HG03460 (cell line): ENCODE measurements around the gene MAN2B1.
"Not testable (repeated sequence)": the region's sequence is repeated elsewhere in the genome, so short reads cannot be mapped to it uniquely, and the experiment has no call there.

Experiments used
- ATAC-seq: cut with Tn5 transposase; IDR thresholded peaks from one replicate; pipeline ENCODE4 v1.9.1; 2021; ENCODE audit not compliant: unreplicated experiment

MAN2B1 gene

DNA sequence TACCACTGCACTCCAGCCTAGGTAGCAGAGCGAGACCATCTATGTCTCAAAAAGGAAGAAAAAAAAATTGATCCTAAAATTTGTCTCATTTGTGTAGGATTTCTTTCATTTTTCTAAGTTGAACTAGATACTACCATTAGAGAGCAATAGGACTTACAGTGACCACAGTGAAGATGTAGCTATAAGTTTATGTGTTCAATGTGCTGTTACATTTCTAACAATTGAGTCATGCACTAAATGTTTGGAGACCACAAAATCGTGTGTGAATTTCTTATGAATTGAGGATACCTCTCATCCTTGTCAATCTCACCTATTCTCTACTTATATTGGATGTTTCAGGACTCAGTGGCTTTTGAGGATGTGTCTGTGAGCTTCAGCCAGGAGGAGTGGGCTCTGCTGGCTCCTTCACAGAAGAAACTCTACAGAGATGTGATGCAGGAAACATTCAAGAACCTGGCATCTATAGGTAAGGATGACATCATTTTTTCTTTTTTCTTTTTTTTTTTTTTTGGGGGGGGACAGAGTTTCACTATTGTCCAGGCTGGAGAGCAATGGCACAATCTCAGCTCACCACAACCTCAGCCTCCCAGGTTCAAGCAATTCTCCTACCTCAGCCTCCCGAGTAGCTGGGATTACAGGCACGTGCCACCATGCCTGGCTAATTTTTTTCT lies 43.0 kb downstream of the MAN2B1 start:
- ATAC-seq, result no peak

DNA sequence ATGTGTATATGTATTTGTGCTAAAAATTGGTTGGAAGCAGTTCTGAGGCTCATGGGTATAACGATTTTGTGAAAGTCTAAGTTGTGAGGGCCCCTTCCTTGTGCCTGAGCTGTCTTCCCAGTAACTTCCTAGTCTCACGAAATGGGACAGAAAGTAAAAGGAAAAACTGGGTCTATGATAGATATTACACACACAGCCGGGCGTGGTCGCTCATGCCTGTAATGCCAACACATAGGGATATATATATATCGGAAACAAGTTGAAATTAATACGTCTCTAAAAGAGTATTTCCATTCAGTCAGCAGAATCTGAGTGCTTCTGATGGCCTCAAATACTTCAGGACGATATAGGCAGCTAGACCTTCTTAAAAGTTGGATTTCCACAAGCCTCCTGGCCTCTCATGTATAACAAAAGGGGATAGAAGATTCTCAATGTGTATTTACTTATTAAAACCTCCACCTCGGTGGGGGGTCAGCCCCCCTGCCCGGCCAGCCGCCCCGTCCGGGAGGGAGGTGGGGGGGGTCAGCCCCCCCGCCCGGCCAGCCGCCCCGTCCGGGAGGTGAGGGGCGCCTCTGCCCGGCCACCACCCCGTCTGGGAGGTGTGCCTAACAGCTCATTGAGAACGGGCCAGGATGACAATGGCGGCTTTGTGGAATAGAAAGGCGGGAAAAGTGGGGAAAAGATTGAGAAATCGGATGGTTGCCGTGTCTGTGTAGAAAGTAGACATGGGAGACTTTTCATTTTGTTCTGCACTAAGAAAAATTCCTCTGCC lies 45.1 kb downstream of the MAN2B1 start:
- not testable (repeated sequence) for ATAC-seq

DNA sequence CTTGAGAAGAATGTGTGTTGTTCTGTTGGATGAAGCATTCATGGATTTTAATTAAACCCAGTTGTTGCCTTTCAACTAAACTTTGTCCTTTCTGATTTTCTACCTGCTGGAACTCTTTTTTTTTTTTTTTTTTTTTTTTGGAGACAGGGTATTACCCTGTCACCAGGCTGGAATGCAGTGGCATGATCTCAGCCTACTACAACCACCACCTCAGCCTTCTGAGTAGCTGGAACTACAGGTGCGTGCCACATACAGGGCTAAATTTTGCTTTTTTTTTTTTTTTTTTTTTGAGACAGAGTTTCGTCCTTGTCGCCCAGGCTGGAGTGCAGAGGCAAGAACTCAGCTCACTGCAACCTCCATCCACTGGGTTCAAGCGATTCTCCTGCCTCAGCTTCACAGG lies 48.9 kb downstream of the MAN2B1 start:
- no peak for ATAC-seq

DNA sequence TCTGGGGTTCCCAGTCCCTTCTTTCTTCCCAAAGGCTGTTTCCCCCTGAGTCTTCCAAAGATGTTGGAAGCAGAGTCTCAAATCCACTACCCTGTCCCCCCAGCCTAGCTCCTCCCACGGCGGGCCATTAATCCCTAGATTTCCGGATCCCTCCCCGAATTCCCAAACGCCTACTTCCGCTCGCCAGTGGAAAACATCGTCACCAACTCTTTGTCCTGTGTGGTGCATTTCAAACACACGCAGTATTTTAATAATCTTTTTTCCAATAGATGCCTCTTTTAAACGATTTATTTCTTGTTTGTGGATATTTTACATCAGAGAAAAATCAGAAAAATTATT lies 55.2 kb downstream of the MAN2B1 start:
- ATAC-seq, result no peak

DNA sequence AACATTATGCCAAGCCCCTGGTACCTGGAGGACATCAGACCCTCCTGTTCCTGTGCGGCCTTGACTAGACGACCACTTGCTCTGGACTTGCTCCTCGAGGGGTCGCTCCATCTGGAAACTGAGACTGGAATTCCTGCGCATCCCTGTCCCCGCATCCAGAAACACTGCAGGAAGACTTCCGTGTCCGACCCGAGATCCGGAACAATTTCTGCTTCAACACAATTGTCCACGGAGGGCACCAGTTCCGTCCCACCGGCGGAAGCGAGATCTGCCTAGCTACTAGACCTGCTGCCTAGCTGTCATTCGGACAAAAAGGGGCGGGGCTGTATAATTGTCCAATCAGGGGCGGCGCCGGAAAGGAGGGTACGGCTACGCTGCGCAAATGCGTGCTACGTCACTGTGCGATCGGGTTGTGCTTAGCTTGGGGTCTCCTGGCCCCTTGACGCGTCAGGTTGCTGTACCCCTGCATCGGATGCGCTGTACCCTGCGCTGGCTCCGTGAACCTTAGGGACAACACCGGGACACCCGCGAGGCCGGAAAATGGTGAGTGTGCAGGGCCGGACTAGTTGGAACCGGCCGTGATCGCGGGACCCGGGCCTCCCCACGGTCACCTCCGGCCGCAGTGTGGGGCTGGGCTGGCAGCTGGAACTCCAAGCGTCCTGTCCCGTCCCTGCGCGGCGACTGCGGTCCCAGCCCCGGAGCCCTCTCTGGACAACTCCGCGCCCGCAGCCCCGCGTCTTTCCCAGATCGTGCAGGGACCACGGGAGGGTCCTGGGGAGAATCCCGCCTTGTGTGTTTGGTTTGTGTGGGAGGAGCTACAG lies 55.8 kb downstream of the MAN2B1 start, which contains the start of the genes ZNF490 and ZNF791:
Gene ZNF490 (minus strand): TSS at position 274 of the 821 bp plus-strand sequence. CDS start 133 bp downstream, at position 141.
Gene ZNF791 (plus strand): TSS at position 381 of the 821 bp plus-strand sequence. CDS start 160 bp downstream, at position 541.
- peak; percentile 70 for ATAC-seq

DNA sequence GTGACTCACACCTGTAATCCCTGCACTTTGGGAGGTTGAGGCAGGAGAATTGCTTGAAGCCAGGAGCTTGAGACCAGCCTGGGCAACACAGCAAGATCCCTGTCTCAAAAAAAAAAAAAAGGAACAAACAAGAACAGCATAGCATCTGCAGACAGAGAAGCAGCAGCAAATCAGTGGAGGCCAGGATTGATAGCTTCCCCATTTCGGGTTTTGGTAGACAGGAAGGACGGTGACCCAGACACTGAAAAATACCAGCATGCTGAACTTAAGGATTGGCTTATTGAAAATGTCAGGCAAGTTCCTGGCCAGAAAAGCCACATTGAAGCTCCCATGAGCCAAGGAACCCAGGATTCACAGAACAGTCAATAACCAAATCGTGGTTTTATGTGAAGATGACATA lies 58.9 kb downstream of the MAN2B1 start:
- no peak for ATAC-seq

DNA sequence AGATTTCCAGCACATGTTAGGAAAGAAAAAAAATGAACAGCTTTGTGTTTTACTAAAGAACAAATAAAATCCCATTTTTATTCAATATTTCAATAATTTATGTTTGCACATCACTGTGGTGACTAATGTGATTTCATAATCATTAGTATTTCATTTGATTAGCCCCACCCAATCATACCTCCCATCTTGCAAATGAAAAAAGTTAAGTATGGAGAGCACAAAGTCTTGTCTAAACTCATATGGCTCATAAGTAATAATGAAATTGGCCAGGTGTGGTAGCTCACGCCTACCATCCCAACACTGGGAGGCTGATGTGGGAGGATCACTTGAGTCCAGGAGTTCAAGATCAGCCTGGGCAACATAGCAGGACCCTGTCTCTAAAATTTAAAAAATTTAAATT lies 59.7 kb downstream of the MAN2B1 start:
- ATAC-seq, result no peak

DNA sequence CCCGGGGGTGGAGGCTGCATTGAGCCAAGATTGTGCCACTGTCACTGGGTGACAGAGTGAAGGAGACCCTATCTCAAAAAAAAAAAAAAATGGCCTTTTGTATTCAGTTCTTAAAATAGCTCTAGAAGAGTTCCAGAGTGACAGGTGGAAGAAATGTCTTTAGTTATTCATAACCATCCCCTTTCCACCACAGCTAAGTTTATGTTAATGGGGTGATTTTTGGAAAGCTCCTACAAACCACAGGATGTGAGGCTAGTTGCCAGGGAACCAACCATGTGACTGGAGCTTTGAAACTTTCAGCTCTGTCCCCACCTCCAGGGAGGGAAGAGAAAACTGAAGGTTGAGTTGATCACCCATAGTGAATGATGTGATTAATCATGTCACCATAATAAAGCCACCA lies 62.8 kb downstream of the MAN2B1 start:
- ATAC-seq, result no peak

DNA sequence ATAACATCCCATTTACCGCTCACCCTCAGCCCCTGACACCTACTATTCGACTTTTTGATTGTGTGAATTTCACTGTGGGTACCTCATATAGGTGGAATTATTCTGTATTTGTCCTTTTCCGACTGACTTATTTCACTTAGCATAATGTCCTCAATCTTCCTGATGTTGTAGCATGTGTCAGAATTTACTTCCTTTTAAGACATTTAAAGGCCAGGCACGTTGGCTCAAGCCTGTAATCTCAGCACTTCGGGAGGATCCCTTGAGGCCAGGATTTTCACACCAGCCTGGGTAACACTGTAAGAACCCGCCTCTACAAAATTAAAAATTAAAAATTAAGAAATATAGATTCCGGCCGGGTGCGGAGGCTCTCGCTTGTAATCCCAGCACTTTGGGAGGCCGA lies 68.9 kb downstream of the MAN2B1 start:
- no peak for ATAC-seq

DNA sequence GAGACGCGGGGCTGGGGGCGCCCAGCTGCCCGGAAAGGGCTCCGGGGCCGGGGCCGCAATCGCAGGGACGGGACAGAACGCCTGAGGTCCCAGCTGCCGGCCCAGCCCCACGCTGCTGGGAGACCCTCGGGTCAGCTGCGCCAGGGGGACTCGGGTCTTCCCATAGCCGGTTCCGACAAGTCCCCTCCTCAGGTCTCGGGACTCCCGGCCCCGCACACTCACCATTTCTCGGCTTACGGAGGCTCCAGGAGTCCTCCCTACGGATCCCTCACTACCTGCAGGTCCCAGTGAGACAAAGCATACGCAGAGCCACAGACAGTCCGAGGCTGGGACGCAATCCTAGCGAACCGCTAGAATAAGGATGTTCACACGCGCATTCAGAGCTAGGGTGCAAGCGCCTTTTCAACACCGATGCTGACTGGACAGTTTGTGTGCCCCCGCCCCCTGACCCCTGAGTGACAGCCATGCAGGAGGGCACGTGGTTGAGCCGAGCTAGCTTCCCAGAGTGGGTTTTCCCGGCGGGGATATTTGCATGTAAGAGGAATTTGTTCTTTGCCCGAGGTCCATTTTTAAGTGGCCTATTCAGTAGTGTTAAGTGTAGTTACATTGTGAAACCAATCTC lies 69.5 kb downstream of the MAN2B1 start:
- ATAC-seq, result no peak
